ENCODE measurements around the gene FOXF1. TPM values are rescaled to one million over a fixed set of nuclear protein-coding genes. Genes with fewer than 3 reads are reported as not detected.

The FOXF1 gene
- not detected in 2 replicates for total RNA-seq (2014; rRNA removed)
- not detected for Bru-seq, nascent RNA
- not detected for BruChase-seq, experiment 1, labeled RNA remaining after a 6-hour chase
- BruChase-seq, experiment 2, labeled RNA remaining after a 2-hour chase = percentile 10 among the genes with signal in this experiment
- long read RNA-seq = 0 reads

GRCh38 chr16:86510465-86511261 is at the start of gene FOXF1:
Gene FOXF1, plus strand, starts transcription at chr16:86510527. Its CDS starts 43 bp downstream, at chr16:86510570.
- no peak within 1 kb of the TSS for H3K9ac ChIP-seq (ENCODE audit: low read length)
- no peaks in the 10 kb centered on the region for H3K9me3 ChIP-seq (ENCODE audit: low read length)
- no peaks in the 10 kb centered on the region for H3F3A ChIP-seq (ENCODE audit: low read length, unreplicated experiment)
- ATAC-seq (no peak), DNase-seq (no peak)
- ChIA-PET POLR2A (ENCODE audit: unreplicated experiment) (no interaction called here), CTCF (no interaction called here)
- H3K9me2 ChIP-seq (replicated peaks; ENCODE audit: low read length) = no peaks in the 10 kb centered on the region
- TF ChIP-seq EZH2phosphoT487 (IDR thresholded peaks at IDR 0.05; ENCODE audit: borderline replicate concordance, low read length) (no peak), CTCF (conservative IDR thresholded peaks at IDR 0.05; ENCODE audit: low read depth, low read length) (no peak), EZH2 (IDR thresholded peaks at IDR 0.05; ENCODE audit: low read length, unreplicated experiment) (no peak)
- no peaks in the 10 kb centered on the region for H4K20me1 ChIP-seq (ENCODE audit: low read length)
- no peaks in the 10 kb centered on the region for H3K79me2 ChIP-seq (ENCODE audit: low read length)
- intact Hi-C loops (cut with micrococcal nuclease) = no loop called here
- no peaks in the 10 kb centered on the region for H3K4me1 ChIP-seq (ENCODE audit: insufficient read depth, low read length)
- H3K4me3 ChIP-seq (ENCODE audit: low read length) = peak within 1 kb of the TSS; percentile 65
- H3K27ac ChIP-seq (ENCODE audit: low read length) = no peak within 1 kb of the TSS
- peak within 1 kb of the TSS; percentile 86 for H3K4me2 ChIP-seq (ENCODE audit: low read length)
- H2AFZ ChIP-seq (ENCODE audit: low read length) = peak within 1 kb of the TSS; percentile 62
- no peaks in the 10 kb centered on the region for H3K36me3 ChIP-seq (ENCODE audit: low read depth, low read length)
- BruUV-seq (replicated peaks) = no TSS peak
- H3K27me3 ChIP-seq (ENCODE audit: low read length) = peaks cover 72% of the 10 kb centered on the region

DNA sequence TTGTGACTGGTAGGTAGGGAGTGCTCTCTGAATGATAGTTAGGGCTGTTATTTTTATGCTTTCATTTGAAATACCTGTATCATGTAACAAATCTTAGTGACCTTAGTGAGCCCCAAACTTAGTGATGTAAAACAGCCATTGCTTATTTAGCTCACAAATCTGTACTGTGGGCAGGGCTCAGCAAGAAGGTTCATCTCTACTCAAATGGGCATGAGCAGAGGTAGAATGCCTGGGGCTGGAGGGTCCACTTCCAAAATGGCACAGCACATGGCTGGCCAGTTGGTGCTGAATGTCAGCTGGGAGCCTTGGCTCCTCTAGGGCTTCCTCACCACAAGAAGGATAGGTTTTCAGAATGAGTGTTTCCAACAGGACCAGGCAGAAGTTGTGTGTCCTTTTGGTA is 49.3 kb upstream of the FOXF1 start:
- Histone ChIP-seq H2AFZ (ENCODE audit: low read length) (no peak overlapping the region), H3K9me3 (ENCODE audit: low read length) (no peaks in the 10 kb centered on the region), H3K36me3 (ENCODE audit: low read depth, low read length) (no peaks in the 10 kb centered on the region), H3K4me3 (ENCODE audit: low read length) (no peak overlapping the region), H3K9me2 (replicated peaks; ENCODE audit: low read length) (no peaks in the 10 kb centered on the region), H3K27ac (ENCODE audit: low read length) (no peak overlapping the region), H4K20me1 (ENCODE audit: low read length) (no peaks in the 10 kb centered on the region), H3F3A (ENCODE audit: low read length, unreplicated experiment) (no peaks in the 10 kb centered on the region), H3K9ac (ENCODE audit: low read length) (no peak overlapping the region), H3K4me1 (ENCODE audit: insufficient read depth, low read length) (no peaks in the 10 kb centered on the region), H3K79me2 (ENCODE audit: low read length) (no peaks in the 10 kb centered on the region), H3K27me3 (ENCODE audit: low read length) (peaks cover 35% of the 10 kb centered on the region), H3K4me2 (ENCODE audit: low read length) (no peak overlapping the region)
- intact Hi-C loops (cut with micrococcal nuclease) = no loop called here
- BruUV-seq (replicated peaks) = no TSS peak
- ChIA-PET POLR2A (ENCODE audit: unreplicated experiment) (no interaction called here), CTCF (no interaction called here)
- no peak for DNase-seq
- TF ChIP-seq EZH2 (IDR thresholded peaks at IDR 0.05; ENCODE audit: low read length, unreplicated experiment) (no peak), CTCF (conservative IDR thresholded peaks at IDR 0.05; ENCODE audit: low read depth, low read length) (no peak), EZH2phosphoT487 (IDR thresholded peaks at IDR 0.05; ENCODE audit: borderline replicate concordance, low read length) (no peak)
- ATAC-seq = no peak
